K562 (cell line): ENCODE measurements around the gene AQP5. TPM values are rescaled to one million over a fixed set of nuclear protein-coding genes. Genes with fewer than 3 reads are reported as not detected.

Source experiments
- ATAC-seq: fragments of 200-7000 bp; cut with Tn5 transposase; 3 replicates; pipeline ENCODE4 v1.9.1; 2020; ENCODE audit warnings: moderate library complexity
- BruUV-seq: library from RNA; stranded (reverse); fragments of 400-500 nt; replicated peaks from 2 replicates; lab custom pipeline; 2021; lab: Mats Ljungman, UMichigan
- CTCF ChIA-PET: fragments of 300-600 bp; formaldehyde crosslinking; extraction: SDS; loops from one replicate; lab custom pipeline; 2021; ENCODE audit warnings: low intra/inter-chr PET ratio; lab: Yijun Ruan, JAX
- POLR2A ChIA-PET: fragments of 300-600, 350-650 bp; sonication (Branson Sonifier 250); formaldehyde crosslinking; extraction: SDS; loops from one replicate; lab custom pipeline; 2021; ENCODE audit warnings: antibody characterized with exemption, inconsistent platforms; lab: Yijun Ruan, JAX
- DNase-seq, 4 experiments: peaks; one replicate each; pipeline versions ENCODE4 v3.0.0 to v3.0.0-alpha.2; 2011 to 2018; ENCODE audit warnings: low spot score in 3 of 4, mixed read lengths in 3 of 4; ENCODE audit errors: extremely low read depth in 1 of 4
- FAIRE-seq: peaks from 2 replicates; lab custom pipeline; 2011; peaks lifted over from hg19 to GRCh38; lab: Jason Lieb, UNC
- H2AFZ ChIP-seq: 2 replicates; pipeline ENCODE4 v1.6.0; 2011; ENCODE audit warnings: low read depth, low read length, control low read depth, inconsistent platforms
- H3K27ac ChIP-seq: fragments of 200-600 bp; 3 replicates; pipeline ENCODE4 v1.8.0; 2011; ENCODE audit warnings: low read depth, mild to moderate bottlenecking, control low read depth, inconsistent platforms, low read length, moderate library complexity, mixed read lengths; ENCODE audit errors: extremely low read depth
- H3K27me3 ChIP-seq, 2 experiments: fragments of 300-600 bp in 1 of 2; 2 replicates in 1 of 2; 3 replicates in 1 of 2; pipeline versions ENCODE4 v1.6.0 to v1.8.0; 2011; ENCODE audit warnings: inconsistent platforms in 2 of 2, low read length in 2 of 2, mild to moderate bottlenecking in 1 of 2, mixed read lengths in 1 of 2, moderate library complexity in 1 of 2; ENCODE audit not compliant: control insufficient read depth in 2 of 2, insufficient read depth in 2 of 2
- H3K36me3 ChIP-seq: fragments of 300-600 bp; 3 replicates; pipeline ENCODE4 v1.8.0; 2011; ENCODE audit warnings: mild to moderate bottlenecking, low read length, inconsistent platforms; ENCODE audit not compliant: control insufficient read depth, insufficient read depth
- H3K4me1 ChIP-seq, 2 experiments: fragments of 200-600 bp in 1 of 2; replicated peaks in 1 of 2; 2 replicates in 1 of 2; 3 replicates in 1 of 2; pipeline versions ENCODE4 v1.5.1 to v1.8.0; 2011; ENCODE audit warnings: inconsistent platforms in 2 of 2, low read length in 2 of 2, mild to moderate bottlenecking in 1 of 2, mixed read lengths in 1 of 2, moderate library complexity in 1 of 2; ENCODE audit not compliant: control insufficient read depth in 2 of 2, insufficient read depth in 2 of 2
- H3K4me2 ChIP-seq: 2 replicates; pipeline ENCODE4 v1.6.1; 2011; ENCODE audit warnings: low read length, control low read depth, inconsistent platforms, mixed read lengths; ENCODE audit not compliant: insufficient read depth
- H3K4me3 ChIP-seq: fragments of 200-600 bp; sonication (generic), shearing (Covaris generic); 2 replicates; pipeline ENCODE4 v1.5.1; 2016; ENCODE audit warnings: control low read depth, inconsistent platforms
- H3K79me2 ChIP-seq: fragments of 200-600 bp; 3 replicates; pipeline ENCODE4 v1.8.0; 2011; ENCODE audit warnings: low read length, inconsistent platforms; ENCODE audit not compliant: control insufficient read depth, insufficient read depth
- H3K9ac ChIP-seq, 2 experiments: 2 replicates each; pipeline versions ENCODE4 v1.6.0 to v1.6.1; 2011; ENCODE audit warnings: low read depth in 2 of 2, low read length in 2 of 2, control low read depth in 1 of 2, inconsistent platforms in 1 of 2, mild to moderate bottlenecking in 1 of 2, mixed read lengths in 1 of 2; ENCODE audit not compliant: insufficient read depth in 1 of 2
- H3K9me1 ChIP-seq: one replicate; pipeline ENCODE4 v1.6.0; 2011; ENCODE audit warnings: inconsistent platforms, mild to moderate bottlenecking, low read length, moderate library complexity; ENCODE audit not compliant: control insufficient read depth, insufficient read depth
- H3K9me3 ChIP-seq: replicated peaks from 2 replicates; pipeline ENCODE4 v1.5.1; 2011; ENCODE audit warnings: low read depth, low read length, inconsistent platforms; ENCODE audit not compliant: control insufficient read depth, insufficient read depth
- H4K20me1 ChIP-seq: replicated peaks from 2 replicates; pipeline ENCODE4 v1.6.1; 2011; ENCODE audit warnings: low read length, inconsistent platforms, mixed read lengths; ENCODE audit not compliant: control insufficient read depth, insufficient read depth
- HNRNPUL1 ChIP-seq: fragments of 200-400 bp; formaldehyde crosslinking; IDR thresholded peaks from 2 replicates; pipeline ENCODE4 v1.6.1; 2017; ENCODE audit warnings: low read length
- OTX1 ChIP-seq: fragments of 450-650 bp; formaldehyde crosslinking; IDR thresholded peaks from 2 replicates; pipeline ENCODE4 v1.4.0; 2022; ENCODE audit warnings: mild to moderate bottlenecking
- SOX6 ChIP-seq: fragments of 450-650 bp; IDR thresholded peaks from 2 replicates; pipeline ENCODE4 v1.6.1; 2014; ENCODE audit warnings: mild to moderate bottlenecking
- SUPT5H ChIP-seq: fragments of 450-650 bp; IDR thresholded peaks from 2 replicates; pipeline ENCODE4 v1.6.1; 2016
- ZNF143 ChIP-seq: sonication (generic); formaldehyde crosslinking; IDR thresholded peaks from 2 replicates; pipeline ENCODE4 v1.9.0; 2022; ENCODE audit warnings: mild to moderate bottlenecking, missing genetic modification reagents
- in situ Hi-C: fragments of 300-500 bp; cut with MboI; formaldehyde crosslinking; loops from 4 replicates; pipeline ENCODE4 v1.15.0; 2018; ENCODE audit warnings: inconsistent platforms, mixed read lengths
- intact Hi-C: fragments of 100-400 bp; cut with micrococcal nuclease; formaldehyde crosslinking; loops from 2 replicates; pipeline ENCODE4 v1.14.2; 2022
- polyA plus RNA-seq, 8 experiments: library from polyadenylated mRNA; depleted of rRNA in 4 of 8; stranded (reverse) in 5 of 8; unstranded in 3 of 8; fragments of >200 nt; fragmentation: Nextera tagmentation in 2 of 8; fragmentation: Illumina TruSeq in 1 of 8; extraction: Ambion mirVana in 2 of 8; extraction: Trizol in 1 of 8; gene quantifications; 2 replicates each; pipeline versions ENCODE4 v1.2.1 to v1.2.3, GENCODE V29; 2011 to 2014; ENCODE audit warnings: inconsistent platforms in 1 of 8, missing spikeins in 1 of 8
- total RNA-seq, 7 experiments: library from RNA; depleted of rRNA in 6 of 7; stranded (reverse); fragments of >200 nt in 6 of 7; fragmentation: Illumina TruSeq in 2 of 7; extraction: Trizol in 2 of 7; gene quantifications; 2 replicates each; pipeline versions ENCODE4 v1.2.1 to v1.2.3, GENCODE V29; 2011 to 2021; ENCODE audit warnings: low replicate concordance in 1 of 7
- TF ChIP-seq, protein P1 (sequence below), 2 experiments: fragments of 450-650 bp; IDR thresholded peaks; 2 replicates each; pipeline ENCODE4 v1.6.1; 2016; ENCODE audit warnings: mild to moderate bottlenecking in 2 of 2, borderline replicate concordance in 1 of 2, low read depth in 1 of 2, moderate library complexity in 1 of 2
- TF ChIP-seq, protein P2 (sequence below): fragments of 450-650 bp; IDR thresholded peaks from 2 replicates; pipeline ENCODE4 v1.6.1; 2016
- TF ChIP-seq, protein P3 (sequence below): fragments of 250-450 bp; sonication (Bioruptor Pico); IDR thresholded peaks from 2 replicates; pipeline ENCODE4 v1.6.1; 2021; ENCODE audit warnings: mild to moderate bottlenecking
- TF ChIP-seq, protein P4 (sequence below): fragments of 450-650 bp; formaldehyde crosslinking; IDR thresholded peaks from 2 replicates; pipeline ENCODE4 v1.4.0; 2020; ENCODE audit warnings: mild to moderate bottlenecking

AQP5 gene
- total and polyA plus RNA-seq, 9 of the 15 experiments (the other 6 are each of a cell fraction or from before 2014, with no cell fraction given) = not detected

DNA sequence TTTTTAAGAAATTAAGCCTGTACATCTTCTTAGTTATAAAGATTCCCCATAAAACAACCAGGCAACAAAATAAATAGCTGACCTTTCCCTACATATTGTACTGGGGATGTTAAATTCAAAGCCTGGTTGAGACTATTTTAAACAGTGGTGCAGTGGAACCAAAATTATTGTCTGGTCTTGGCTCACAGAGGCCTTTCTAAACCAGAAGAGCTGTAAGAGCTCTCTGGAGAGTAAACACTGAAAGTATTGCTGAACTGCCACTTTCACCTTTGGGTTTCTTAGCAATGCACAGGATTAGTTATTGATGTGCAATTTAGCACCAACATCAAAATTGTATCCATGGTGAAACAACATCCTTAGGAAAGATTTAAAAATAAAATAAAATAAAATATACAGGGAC, 43.0 kb downstream of the AQP5 start:
- no peak for DNase-seq
- H3K27me3 ChIP-seq = no peaks in the 10 kb centered on the region
- peaks cover 22% of the 10 kb centered on the region; the same call in 2 of the 3 replicates for H3K79me2 ChIP-seq
- FAIRE-seq = no peak
- in situ Hi-C loops = no loop called here
- TF ChIP-seq, protein P1, sequence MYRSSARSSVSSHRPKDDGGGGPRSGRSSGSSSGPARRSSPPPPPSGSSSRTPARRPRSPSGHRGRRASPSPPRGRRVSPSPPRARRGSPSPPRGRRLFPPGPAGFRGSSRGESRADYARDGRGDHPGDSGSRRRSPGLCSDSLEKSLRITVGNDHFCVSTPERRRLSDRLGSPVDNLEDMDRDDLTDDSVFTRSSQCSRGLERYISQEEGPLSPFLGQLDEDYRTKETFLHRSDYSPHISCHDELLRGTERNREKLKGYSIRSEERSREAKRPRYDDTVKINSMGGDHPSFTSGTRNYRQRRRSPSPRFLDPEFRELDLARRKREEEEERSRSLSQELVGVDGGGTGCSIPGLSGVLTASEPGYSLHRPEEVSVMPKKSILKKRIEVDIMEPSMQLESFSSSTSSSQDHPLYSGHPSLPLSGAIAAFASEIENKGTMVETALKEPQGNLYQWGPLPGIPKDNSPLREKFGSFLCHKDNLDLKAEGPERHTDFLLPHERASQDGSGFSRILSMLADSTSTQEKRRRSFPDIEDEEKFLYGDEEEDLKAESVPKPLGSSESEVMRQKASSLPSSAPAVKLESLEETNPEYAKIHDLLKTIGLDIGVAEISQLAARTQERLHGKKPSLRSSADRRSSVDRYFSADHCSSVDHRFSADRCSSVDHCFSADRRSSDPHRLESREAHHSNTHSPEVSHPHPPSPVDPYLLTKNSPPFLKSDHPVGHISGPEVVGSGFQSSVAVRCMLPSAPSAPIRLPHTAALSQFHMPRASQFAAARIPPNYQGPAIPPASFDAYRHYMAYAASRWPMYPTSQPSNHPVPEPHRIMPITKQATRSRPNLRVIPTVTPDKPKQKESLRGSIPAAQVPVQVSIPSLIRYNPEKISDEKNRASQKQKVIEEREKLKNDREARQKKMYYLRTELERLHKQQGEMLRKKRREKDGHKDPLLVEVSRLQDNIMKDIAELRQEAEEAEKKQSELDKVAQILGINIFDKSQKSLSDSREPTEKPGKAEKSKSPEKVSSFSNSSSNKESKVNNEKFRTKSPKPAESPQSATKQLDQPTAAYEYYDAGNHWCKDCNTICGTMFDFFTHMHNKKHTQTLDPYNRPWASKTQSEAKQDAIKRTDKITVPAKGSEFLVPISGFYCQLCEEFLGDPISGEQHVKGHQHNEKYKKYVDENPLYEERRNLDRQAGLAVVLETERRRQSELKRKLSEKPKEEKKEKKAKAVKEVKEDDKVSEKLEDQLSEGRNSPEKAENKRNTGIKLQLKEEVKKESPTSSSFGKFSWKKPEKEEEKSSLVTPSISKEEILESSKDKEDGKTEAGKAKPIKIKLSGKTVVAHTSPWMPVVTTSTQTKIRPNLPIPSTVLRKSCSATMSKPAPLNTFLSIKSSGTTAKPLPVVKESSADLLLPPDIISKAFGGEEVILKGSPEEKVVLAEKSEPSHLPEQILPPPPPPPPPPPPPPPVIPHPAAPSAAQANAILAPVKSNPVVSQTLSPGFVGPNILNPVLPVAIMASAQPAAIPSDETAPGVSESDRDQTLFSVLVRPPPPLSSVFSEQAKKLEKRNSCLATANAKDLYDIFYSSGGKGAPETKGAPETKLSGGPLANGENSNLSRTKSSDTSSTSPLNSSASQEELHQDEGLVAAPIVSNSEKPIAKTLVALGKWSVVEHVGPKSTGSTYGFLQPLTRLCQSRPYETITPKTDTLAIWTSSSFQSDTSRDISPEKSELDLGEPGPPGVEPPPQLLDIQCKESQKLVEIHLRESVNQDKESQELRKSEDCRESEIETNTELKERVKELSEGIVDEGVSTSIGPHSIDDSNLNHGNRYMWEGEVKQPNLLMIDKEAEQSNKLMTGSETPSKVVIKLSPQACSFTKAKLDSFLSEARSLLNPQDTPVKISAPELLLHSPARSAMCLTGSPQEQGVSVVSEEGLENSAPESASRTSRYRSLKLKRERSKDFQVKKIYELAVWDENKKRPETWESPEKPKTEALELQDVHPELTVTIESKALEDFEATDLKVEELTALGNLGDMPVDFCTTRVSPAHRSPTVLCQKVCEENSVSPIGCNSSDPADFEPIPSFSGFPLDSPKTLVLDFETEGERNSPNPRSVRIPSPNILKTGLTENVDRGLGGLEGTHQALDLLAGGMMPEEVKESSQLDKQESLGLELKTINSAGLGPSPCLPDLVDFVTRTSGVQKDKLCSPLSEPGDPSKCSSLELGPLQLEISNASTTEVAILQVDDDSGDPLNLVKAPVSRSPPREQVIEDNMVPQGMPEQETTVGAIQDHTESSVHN (IDR thresholded peaks at IDR 0.05; ENCODE audit: borderline replicate concordance in 1 of 2, low read depth in 1 of 2) = no peak
- TF ChIP-seq, protein P2, sequence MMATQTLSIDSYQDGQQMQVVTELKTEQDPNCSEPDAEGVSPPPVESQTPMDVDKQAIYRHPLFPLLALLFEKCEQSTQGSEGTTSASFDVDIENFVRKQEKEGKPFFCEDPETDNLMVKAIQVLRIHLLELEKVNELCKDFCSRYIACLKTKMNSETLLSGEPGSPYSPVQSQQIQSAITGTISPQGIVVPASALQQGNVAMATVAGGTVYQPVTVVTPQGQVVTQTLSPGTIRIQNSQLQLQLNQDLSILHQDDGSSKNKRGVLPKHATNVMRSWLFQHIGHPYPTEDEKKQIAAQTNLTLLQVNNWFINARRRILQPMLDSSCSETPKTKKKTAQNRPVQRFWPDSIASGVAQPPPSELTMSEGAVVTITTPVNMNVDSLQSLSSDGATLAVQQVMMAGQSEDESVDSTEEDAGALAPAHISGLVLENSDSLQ = no peak
- TF ChIP-seq SOX6 (no peak), ZNF143 (CRISPR knock-in tag) (no peak), SUPT5H (no peak), HNRNPUL1 (no peak), OTX1 (CRISPR knock-in tag) (no peak)
- TF ChIP-seq, protein P3, sequence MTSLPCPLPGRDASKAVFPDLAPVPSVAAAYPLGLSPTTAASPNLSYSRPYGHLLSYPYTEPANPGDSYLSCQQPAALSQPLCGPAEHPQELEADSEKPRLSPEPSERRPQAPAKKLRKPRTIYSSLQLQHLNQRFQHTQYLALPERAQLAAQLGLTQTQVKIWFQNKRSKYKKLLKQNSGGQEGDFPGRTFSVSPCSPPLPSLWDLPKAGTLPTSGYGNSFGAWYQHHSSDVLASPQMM (CRISPR knock-in tag) = no peak
- TF ChIP-seq, protein P4, sequence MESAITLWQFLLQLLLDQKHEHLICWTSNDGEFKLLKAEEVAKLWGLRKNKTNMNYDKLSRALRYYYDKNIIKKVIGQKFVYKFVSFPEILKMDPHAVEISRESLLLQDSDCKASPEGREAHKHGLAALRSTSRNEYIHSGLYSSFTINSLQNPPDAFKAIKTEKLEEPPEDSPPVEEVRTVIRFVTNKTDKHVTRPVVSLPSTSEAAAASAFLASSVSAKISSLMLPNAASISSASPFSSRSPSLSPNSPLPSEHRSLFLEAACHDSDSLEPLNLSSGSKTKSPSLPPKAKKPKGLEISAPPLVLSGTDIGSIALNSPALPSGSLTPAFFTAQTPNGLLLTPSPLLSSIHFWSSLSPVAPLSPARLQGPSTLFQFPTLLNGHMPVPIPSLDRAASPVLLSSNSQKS (CRISPR knock-in tag) = no peak
- no TSS peak for BruUV-seq
- no peaks in the 10 kb centered on the region for H3K9me3 ChIP-seq
- 0 out of 2 replicates have a peak, but pooled peaks cover 3% of the 10 kb centered on the region for H4K20me1 ChIP-seq
- H3K4me2 ChIP-seq = no peak overlapping the region
- H3K4me1 ChIP-seq = no peaks in the 10 kb centered on the region
- POLR2A ChIA-PET = interaction anchor here (0.7 to 3.1 kb wide), 2 partner anchors 23 to 60 kb away, joined by 4 to 14 read pairs; no protein-coding TSS in a partner anchor
- no peak overlapping the region for H3K4me3 ChIP-seq
- no peak overlapping the region for H2AFZ ChIP-seq
- no peak for ATAC-seq
- no peak overlapping the region for H3K9ac ChIP-seq
- CTCF ChIA-PET = interaction anchor here (0.6 kb wide), 1 partner anchor 240 kb away, joined by 9 read pairs; no protein-coding TSS in a partner anchor
- H3K27ac ChIP-seq = no peak overlapping the region
- intact Hi-C loops = no loop called here
- H3K9me1 ChIP-seq = no peaks in the 10 kb centered on the region
- H3K36me3 ChIP-seq = peaks cover 83% of the 10 kb centered on the region
